HG03558 (cell line): ENCODE data around the gene MTG1.
"Not testable (repeated sequence)": the region's sequence is repeated elsewhere in the genome, so short reads cannot be mapped to it uniquely, and the experiment has no call there.

Experiments
- ATAC-seq: cut with Tn5 transposase; IDR thresholded peaks from one replicate; pipeline ENCODE4 v1.9.1; 2021; ENCODE audit warnings: moderate number of reproducible peaks; ENCODE audit not compliant: unreplicated experiment; ENCODE audit errors: extremely low read depth

MTG1 gene

GRCh38 chr10:133358162-133358924 lies 35.6 kb upstream of the MTG1 start:
- ATAC-seq: no peak

GRCh38 chr10:133358925-133359310 lies 35.0 kb upstream of the MTG1 start:
- ATAC-seq: no peak

- no peak for ATAC-seq
Observed at GRCh38 chr10:133359554-133359971, 34.4 kb upstream of the MTG1 start.

GRCh38 chr10:133359972-133360610 lies 33.9 kb upstream of the MTG1 start:
- ATAC-seq: no peak

GRCh38 chr10:133361227-133361626 lies 32.7 kb upstream of the MTG1 start:
- no peak for ATAC-seq

GRCh38 chr10:133361773-133362441 lies 32.0 kb upstream of the MTG1 start:
- ATAC-seq: no peak

- no peak for ATAC-seq
Observed at GRCh38 chr10:133362846-133363245, 31.1 kb upstream of the MTG1 start.

- ATAC-seq: no peak
Observed at GRCh38 chr10:133364645-133365431, 29.1 kb upstream of the MTG1 start.

- no peak for ATAC-seq
Observed at GRCh38 chr10:133365461-133366129, 28.4 kb upstream of the MTG1 start.

GRCh38 chr10:133366130-133366478 lies 27.9 kb upstream of the MTG1 start:
- ATAC-seq: no peak

GRCh38 chr10:133366751-133367150 lies 27.2 kb upstream of the MTG1 start:
- no peak for ATAC-seq

GRCh38 chr10:133367461-133367860 lies 26.5 kb upstream of the MTG1 start:
- ATAC-seq: not testable (repeated sequence)

- no peak for ATAC-seq
Observed at GRCh38 chr10:133368153-133368552, 25.8 kb upstream of the MTG1 start.

GRCh38 chr10:133370030-133370786 lies 23.7 kb upstream of the MTG1 start:
- no peak for ATAC-seq

- ATAC-seq: no peak
Observed at GRCh38 chr10:133372507-133372906, 21.4 kb upstream of the MTG1 start.

- ATAC-seq: peak; percentile 86
Observed at GRCh38 chr10:133373174-133374090, 20.5 kb upstream of the MTG1 start, which contains the start of gene ECHS1. Gene ECHS1 (minus strand): TSS chr10:133373354. CDS start chr10:133373333, 21 bp downstream.

GRCh38 chr10:133375357-133376115 lies 18.4 kb upstream of the MTG1 start:
- ATAC-seq: no peak

GRCh38 chr10:133376183-133376582 lies 17.8 kb upstream of the MTG1 start:
- ATAC-seq: not testable (repeated sequence)
